Measurements from ENCODE around the gene RINT1.

RINT1 gene

GRCh38 chr7:105489409-105489808 lies 42.6 kb upstream of the RINT1 start:
- no peak for ATAC-seq
- TF ChIP-seq CSDC2 (CRISPR knock-in tag; IDR thresholded peaks at IDR 0.05) (no peak), RARB (CRISPR knock-in tag; IDR thresholded peaks at IDR 0.05) (no peak)

- TF ChIP-seq ZFP3 (CRISPR knock-in tag; IDR thresholded peaks at IDR 0.05) (no peak), ESRRG (CRISPR knock-in tag; IDR thresholded peaks at IDR 0.05) (no peak), ARNTL (CRISPR knock-in tag; IDR thresholded peaks at IDR 0.05; ENCODE audit: borderline replicate concordance, low read depth) (no peak), CREB5 (CRISPR knock-in tag; IDR thresholded peaks at IDR 0.05; ENCODE audit: low read depth) (no peak), ZC3H10 (CRISPR knock-in tag; IDR thresholded peaks at IDR 0.05) (no peak), BACH2 (CRISPR knock-in tag; IDR thresholded peaks at IDR 0.05; ENCODE audit: borderline replicate concordance) (no peak), CSDC2 (CRISPR knock-in tag; IDR thresholded peaks at IDR 0.05) (no peak), GLIS3 (CRISPR knock-in tag; IDR thresholded peaks at IDR 0.05) (no peak), OSR1 (CRISPR knock-in tag; IDR thresholded peaks at IDR 0.05) (no peak), CSRNP3 (CRISPR knock-in tag; IDR thresholded peaks at IDR 0.05) (no peak), POU6F1 (CRISPR knock-in tag; IDR thresholded peaks at IDR 0.05; ENCODE audit: borderline replicate concordance, low read depth) (no peak), ZNF565 (CRISPR knock-in tag; conservative IDR thresholded peaks at IDR 0.05; ENCODE audit: low read depth) (no peak), PPARA (CRISPR knock-in tag; IDR thresholded peaks at IDR 0.05; ENCODE audit: borderline replicate concordance) (no peak), TOX (CRISPR knock-in tag; IDR thresholded peaks at IDR 0.05; ENCODE audit: borderline replicate concordance) (no peak), ZFP30 (CRISPR knock-in tag; IDR thresholded peaks at IDR 0.05) (no peak), RARB (CRISPR knock-in tag; IDR thresholded peaks at IDR 0.05) (no peak), TCF4 (CRISPR knock-in tag; IDR thresholded peaks at IDR 0.05; ENCODE audit: borderline replicate concordance) (no peak), ZNF8 (CRISPR knock-in tag; IDR thresholded peaks at IDR 0.05) (no peak), PATZ1 (CRISPR knock-in tag; IDR thresholded peaks at IDR 0.05; ENCODE audit: borderline replicate concordance) (no peak)
- no peak for ATAC-seq
Observed at GRCh38 chr7:105493196-105493922, 38.6 kb upstream of the RINT1 start.

GRCh38 chr7:105493923-105494315 lies 38.1 kb upstream of the RINT1 start:
- TF ChIP-seq TOX (CRISPR knock-in tag; IDR thresholded peaks at IDR 0.05; ENCODE audit: borderline replicate concordance) (no peak), ZNF8 (CRISPR knock-in tag; IDR thresholded peaks at IDR 0.05) (no peak), ESRRG (CRISPR knock-in tag; IDR thresholded peaks at IDR 0.05) (no peak), POU6F1 (CRISPR knock-in tag; IDR thresholded peaks at IDR 0.05; ENCODE audit: borderline replicate concordance, low read depth) (no peak), ZFP3 (CRISPR knock-in tag; IDR thresholded peaks at IDR 0.05) (no peak), TCF4 (CRISPR knock-in tag; IDR thresholded peaks at IDR 0.05; ENCODE audit: borderline replicate concordance) (no peak), ISL1 (CRISPR knock-in tag; IDR thresholded peaks at IDR 0.05) (no peak), ZNF565 (CRISPR knock-in tag; conservative IDR thresholded peaks at IDR 0.05; ENCODE audit: low read depth) (no peak), PATZ1 (CRISPR knock-in tag; IDR thresholded peaks at IDR 0.05; ENCODE audit: borderline replicate concordance) (no peak), ZFP30 (CRISPR knock-in tag; IDR thresholded peaks at IDR 0.05) (no peak), ZC3H10 (CRISPR knock-in tag; IDR thresholded peaks at IDR 0.05) (no peak), ZNF70 (CRISPR knock-in tag; IDR thresholded peaks at IDR 0.05) (no peak), SNAI2 (CRISPR knock-in tag; IDR thresholded peaks at IDR 0.05) (no peak), OSR1 (CRISPR knock-in tag; IDR thresholded peaks at IDR 0.05) (no peak), CSDC2 (CRISPR knock-in tag; IDR thresholded peaks at IDR 0.05) (no peak), GLIS3 (CRISPR knock-in tag; IDR thresholded peaks at IDR 0.05) (no peak), CSRNP3 (CRISPR knock-in tag; IDR thresholded peaks at IDR 0.05) (no peak), ARNTL (CRISPR knock-in tag; IDR thresholded peaks at IDR 0.05; ENCODE audit: borderline replicate concordance, low read depth) (no peak), RARB (CRISPR knock-in tag; IDR thresholded peaks at IDR 0.05) (no peak), BACH2 (CRISPR knock-in tag; IDR thresholded peaks at IDR 0.05; ENCODE audit: borderline replicate concordance) (no peak)

More at GRCh38 chr7:105493923-105494315, 38.1 kb upstream of the RINT1 start:
- peak; percentile 22; the same call in 1 of the 3 replicates for ATAC-seq

Data from SK-N-SH treated with all-trans-retinoic acid at 6 μM for 48 hours (cell line).